ENCODE data around the gene RRP36.

RRP36 gene

DNA sequence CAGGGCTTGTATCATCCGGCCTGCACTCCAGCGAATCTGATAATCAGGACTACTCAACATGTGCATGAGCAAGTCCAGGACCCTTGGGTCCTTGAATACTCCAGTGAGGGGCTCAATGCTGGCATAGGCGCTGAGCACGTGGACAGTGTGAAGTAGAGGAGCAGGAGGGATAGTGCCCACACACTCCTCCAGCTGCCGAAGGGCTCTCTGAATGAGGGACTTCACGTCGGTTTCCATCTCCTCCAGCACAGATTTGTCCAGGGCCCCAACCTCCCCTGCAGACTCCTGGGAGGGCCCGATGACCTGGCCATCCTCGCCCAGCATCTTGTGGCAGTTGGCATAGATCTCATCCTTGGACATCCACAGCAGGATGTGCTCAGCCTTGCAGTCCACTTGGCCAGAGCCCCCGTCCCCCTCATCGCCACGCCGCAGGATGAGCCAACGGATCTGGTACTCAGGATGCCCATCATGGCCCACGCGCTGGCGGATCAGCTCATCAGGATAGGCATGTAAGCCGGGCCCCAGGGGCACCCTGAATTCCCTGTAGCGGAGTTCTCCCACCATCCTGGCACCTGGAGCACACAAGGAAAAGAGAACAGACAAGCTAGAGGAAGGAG lies 30.9 kb downstream of the RRP36 start:
- TF ChIP-seq, protein P1, sequence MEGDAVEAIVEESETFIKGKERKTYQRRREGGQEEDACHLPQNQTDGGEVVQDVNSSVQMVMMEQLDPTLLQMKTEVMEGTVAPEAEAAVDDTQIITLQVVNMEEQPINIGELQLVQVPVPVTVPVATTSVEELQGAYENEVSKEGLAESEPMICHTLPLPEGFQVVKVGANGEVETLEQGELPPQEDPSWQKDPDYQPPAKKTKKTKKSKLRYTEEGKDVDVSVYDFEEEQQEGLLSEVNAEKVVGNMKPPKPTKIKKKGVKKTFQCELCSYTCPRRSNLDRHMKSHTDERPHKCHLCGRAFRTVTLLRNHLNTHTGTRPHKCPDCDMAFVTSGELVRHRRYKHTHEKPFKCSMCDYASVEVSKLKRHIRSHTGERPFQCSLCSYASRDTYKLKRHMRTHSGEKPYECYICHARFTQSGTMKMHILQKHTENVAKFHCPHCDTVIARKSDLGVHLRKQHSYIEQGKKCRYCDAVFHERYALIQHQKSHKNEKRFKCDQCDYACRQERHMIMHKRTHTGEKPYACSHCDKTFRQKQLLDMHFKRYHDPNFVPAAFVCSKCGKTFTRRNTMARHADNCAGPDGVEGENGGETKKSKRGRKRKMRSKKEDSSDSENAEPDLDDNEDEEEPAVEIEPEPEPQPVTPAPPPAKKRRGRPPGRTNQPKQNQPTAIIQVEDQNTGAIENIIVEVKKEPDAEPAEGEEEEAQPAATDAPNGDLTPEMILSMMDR (IDR thresholded peaks at IDR 0.05; ENCODE audit: low read depth, low read length), result no peak
- peak overlapping the region; percentile 74 for H3K4me3 ChIP-seq (ENCODE audit: low read depth, low read length)

DNA sequence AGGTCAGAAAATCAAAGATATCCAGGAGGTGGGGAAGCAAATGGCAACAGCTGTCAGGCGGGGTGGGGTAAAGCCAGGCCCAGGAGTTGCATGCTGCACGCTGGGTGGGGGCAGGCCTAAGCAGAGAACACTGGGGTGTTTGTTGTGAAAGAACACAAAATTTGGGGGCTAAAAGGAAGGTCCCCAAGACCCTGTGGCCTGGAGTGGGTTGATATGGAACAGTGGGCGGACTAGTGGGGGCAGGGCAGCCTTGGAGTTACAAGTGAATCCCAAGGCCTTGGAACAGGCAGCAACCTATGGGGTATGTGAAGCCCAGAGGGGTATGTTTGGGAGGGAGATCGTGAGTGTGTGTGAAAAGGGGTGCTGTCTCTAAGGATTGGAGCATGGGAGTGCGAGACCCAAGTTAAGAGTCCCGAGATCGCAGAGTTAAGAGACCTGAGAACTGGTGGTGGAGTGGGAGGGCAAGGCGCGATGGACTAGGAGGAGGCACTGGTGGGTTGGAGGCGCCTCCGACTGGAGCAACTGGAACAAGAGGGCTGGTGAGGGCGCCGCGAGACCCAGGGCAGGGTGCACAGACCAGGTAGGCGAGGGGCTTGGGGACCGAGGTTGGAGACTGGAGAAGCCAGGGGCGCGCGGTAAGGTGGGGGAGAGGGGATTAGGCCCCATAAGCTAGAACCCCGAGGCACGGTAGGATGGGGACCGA lies 31.6 kb downstream of the RRP36 start:
- TF ChIP-seq, protein P1 (IDR thresholded peaks at IDR 0.05; ENCODE audit: low read depth, low read length), result no peak

DNA sequence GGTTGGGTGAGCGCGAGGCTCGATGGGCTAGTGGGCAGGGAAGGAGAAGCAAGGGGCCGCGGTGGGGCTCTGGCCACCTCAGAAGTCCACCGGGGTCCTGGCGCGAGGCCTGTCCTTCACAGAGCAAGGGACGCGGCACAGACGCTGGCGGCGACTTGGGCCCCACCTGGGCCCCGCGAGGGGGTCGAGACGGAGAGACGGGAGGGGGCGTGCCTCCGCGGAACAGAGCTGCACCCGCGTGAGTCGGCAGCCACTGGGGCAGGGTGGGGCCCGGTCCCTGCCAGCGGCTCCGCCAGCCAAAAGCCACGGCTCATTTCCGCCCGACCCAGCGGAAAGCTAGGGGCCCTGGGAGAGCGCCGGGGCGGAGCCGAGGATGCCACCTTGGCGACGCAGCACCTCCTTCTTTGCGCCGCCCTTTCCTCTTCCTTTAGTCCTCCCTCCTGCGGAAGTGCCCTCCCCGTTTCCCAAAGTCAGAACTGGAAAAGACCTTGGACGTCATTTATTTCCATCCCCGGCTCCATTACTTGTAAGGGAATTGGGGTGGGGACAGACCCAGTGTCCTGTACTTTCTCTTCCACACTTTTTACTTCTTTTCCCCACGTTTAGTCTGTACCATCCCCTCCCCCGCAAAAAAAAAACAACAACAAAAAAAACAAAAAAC lies 32.3 kb downstream of the RRP36 start, which contains the start of gene CUL7:
Gene CUL7, minus strand, starts transcription at position 307 of the 661 bp plus-strand sequence. CDS start 1,063 bp downstream, outside the sequence.
- peak within 1 kb of the TSS; percentile 74 for H3K4me3 ChIP-seq (ENCODE audit: low read depth, low read length)
- TF ChIP-seq, protein P1 (IDR thresholded peaks at IDR 0.05; ENCODE audit: low read depth, low read length), result no peak

More for the DNA sequence above, 31.6 kb downstream of the RRP36 start:
- peak overlapping the region; percentile 74 for H3K4me3 ChIP-seq (ENCODE audit: low read depth, low read length)

DNA sequence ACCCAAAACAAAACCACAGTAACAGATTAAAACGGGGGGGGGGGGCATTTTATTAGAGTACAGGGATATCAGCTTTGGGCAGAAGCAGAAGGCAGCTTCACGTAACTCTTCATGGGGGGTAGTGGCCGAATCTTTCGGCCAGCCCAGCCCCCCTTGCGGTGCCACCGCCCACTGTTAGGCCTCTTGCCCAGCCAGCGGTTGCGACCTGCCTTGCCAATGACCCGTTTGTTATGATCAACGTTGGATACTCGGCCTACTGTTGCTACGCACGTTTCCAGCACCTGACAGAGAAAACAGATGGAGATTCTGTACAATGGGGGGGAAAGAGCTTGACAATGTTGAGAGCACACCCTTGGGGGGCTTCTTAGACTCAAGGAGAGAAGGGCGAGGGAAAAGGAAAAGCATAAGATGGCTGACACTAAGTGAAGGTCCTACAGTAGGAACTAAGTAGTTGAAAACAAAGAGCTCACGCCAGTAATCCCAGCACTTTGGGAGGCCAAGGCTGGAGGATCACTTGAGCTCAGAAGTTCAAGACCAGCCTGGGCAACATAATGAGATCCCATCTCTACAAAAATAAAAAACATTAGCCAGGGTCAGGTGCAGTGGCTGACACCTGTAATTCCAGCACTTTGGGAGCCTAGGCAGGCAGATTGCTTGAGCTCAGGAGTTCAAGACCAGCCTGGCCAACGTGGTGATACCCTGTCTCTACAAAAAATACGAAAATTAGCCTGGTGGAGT lies 33.0 kb downstream of the RRP36 start:
- peak overlapping the region; percentile 74 for H3K4me3 ChIP-seq (ENCODE audit: low read depth, low read length)
- TF ChIP-seq, protein P1 (IDR thresholded peaks at IDR 0.05; ENCODE audit: low read depth, low read length), result no peak

DNA sequence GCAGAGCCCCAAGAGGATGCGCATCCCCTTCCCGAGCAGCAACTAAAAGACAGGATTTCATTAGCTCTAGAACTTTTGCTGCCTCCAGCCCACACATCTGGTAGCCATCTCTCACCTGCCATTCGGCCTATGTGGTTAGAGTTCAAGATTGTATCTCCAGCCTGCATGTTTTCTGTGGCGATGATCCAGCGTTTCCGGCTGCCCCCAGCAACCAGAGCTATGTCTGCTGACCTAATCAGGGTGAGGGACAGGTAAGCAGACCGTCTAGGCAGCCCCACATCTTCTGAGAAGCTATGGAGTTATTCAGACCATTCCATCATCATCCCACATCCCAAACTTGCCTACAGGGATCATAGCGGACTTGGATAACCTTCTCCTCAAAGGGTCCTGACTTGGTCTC lies 34.5 kb downstream of the RRP36 start:
- TF ChIP-seq, protein P1 (IDR thresholded peaks at IDR 0.05; ENCODE audit: low read depth, low read length), result no peak
- H3K4me3 ChIP-seq (ENCODE audit: low read depth, low read length), result no peak overlapping the region

DNA sequence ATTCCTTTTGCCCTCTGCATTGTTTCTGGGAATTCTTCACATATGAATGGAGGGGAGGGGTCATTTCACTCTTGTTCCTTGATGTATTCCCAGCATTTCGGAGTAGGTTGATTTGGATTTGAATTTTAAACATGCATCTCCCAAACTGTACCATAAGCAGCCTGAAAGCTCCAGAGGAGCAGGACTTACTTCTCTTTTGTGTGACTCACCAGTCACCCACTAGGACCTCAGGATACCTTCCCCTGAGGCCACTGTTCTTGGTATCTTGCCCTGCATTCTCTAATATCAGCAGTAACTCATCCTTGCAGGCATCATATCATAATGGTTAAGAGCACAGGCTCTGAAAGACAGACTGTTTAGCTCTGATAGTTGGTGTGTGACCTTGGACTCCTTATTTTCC lies 37.1 kb downstream of the RRP36 start:
- TF ChIP-seq, protein P1 (IDR thresholded peaks at IDR 0.05; ENCODE audit: low read depth, low read length), result no peak
- H3K4me3 ChIP-seq (ENCODE audit: low read depth, low read length), result peak overlapping the region; percentile 99
